ENCODE measurements around the gene ARMC7.
"Not testable (repeated sequence)": the region's sequence is repeated elsewhere in the genome, so short reads cannot be mapped to it uniquely, and the experiment has no call there.

The ARMC7 gene

DNA sequence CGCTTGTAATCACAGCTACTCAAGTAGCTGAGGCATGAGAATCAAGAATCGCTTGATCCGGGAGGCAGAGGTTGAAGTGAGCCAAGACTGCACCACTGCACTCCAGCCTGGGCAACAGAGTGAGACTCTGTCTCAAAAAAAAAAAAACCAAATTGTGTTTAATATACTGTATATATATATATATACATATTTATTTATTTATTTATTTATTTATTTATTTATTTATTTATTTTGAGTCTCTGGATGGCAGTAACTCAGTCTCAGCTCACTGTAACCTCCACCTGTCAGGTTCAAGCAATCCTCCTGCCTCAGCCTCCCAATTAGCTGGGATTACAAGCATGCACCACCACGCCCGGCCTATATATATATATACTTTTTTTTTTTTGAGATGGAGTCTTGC is 36.9 kb upstream of the ARMC7 start:
- not testable (repeated sequence) for H3K27me3 Mint-ChIP-seq; H3K27ac Mint-ChIP-seq; H3K36me3 Mint-ChIP-seq; H3K4me3 Mint-ChIP-seq; H3K4me1 Mint-ChIP-seq (ENCODE audit: low read depth); H3K9me3 Mint-ChIP-seq (ENCODE audit: low read depth)

- no peaks in the 10 kb centered on the region for H3K36me3 Mint-ChIP-seq
- no peaks in the 10 kb centered on the region for H3K27me3 Mint-ChIP-seq
- H3K4me3 Mint-ChIP-seq: no peak overlapping the region
- H3K4me1 Mint-ChIP-seq (ENCODE audit: low read depth): peaks cover 10% of the 10 kb centered on the region
- H3K27ac Mint-ChIP-seq: no peak overlapping the region
- H3K9me3 Mint-ChIP-seq (ENCODE audit: low read depth): no peaks in the 10 kb centered on the region
These were observed 36.1 kb upstream of the ARMC7 start for GRCh38 chr17:75073618-75074047.

DNA sequence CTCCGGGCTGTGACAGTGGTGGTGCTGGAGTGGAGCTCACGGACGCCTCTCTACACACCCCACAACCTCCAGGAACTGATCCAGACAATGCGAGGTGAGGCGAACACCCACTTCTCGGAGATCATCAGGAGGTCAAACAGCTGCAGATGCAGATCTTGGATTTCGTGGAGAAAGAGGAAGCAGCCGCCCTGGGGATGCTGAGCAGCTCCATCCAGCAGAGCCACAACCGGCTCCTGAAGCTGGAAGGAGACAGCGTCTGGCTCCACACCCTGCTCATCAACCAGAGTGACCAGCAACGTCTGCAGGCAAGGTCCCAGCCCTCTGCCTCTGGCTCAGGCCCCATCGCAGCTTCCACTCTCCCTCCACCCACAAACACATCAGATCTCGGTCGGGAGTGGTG is 35.2 kb upstream of the ARMC7 start:
- no peak overlapping the region for H3K4me3 Mint-ChIP-seq

DNA sequence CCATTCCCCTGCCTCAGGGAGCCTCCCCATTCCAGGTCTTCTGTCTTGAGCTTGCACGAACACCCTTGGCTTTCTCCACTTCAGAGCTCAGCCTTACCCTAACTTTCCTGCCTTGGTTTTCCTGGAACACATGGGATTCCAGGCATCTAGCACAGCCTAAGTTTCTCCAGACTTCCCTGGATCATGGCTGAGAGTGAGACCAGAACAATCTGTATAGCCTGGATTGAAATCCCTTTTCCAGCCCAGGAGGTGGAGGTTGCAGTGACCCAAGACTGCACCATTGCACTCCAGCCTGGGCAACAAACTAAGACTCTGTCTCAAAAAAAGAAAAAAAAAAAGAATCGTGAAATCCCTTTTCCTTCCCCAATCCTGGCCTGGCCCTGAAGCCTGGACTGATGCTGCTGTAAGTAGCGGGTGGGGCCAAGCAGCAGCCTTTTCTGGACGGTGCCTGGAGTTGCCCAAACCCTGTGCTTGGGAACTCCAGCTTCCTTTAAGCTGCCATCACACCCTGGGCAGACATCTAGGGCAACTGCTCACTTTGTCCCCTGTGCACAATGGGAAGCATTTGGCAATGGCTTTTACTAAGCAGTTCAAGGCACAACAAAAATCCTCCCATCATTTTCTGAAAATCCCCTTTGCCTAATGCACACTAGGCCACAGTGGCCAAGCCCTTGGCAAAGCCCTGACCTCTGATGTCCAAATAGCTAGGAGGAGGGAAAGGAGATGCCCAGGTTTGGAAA is 34.0 kb upstream of the ARMC7 start:
- H3K36me3 Mint-ChIP-seq: no peaks in the 10 kb centered on the region
- no peaks in the 10 kb centered on the region for H3K9me3 Mint-ChIP-seq (ENCODE audit: low read depth)
- peaks cover 9% of the 10 kb centered on the region for H3K4me1 Mint-ChIP-seq (ENCODE audit: low read depth)
- no peak overlapping the region for H3K27ac Mint-ChIP-seq
- no peak overlapping the region for H3K4me3 Mint-ChIP-seq
- H3K27me3 Mint-ChIP-seq: no peaks in the 10 kb centered on the region

More for the DNA sequence above, 35.2 kb upstream of the ARMC7 start:
- H3K27ac Mint-ChIP-seq: no peak overlapping the region
- H3K36me3 Mint-ChIP-seq: no peaks in the 10 kb centered on the region
- no peaks in the 10 kb centered on the region for H3K9me3 Mint-ChIP-seq (ENCODE audit: low read depth)
- no peaks in the 10 kb centered on the region for H3K27me3 Mint-ChIP-seq
- peaks cover 7% of the 10 kb centered on the region for H3K4me1 Mint-ChIP-seq (ENCODE audit: low read depth)

GRCh38 chr17:75077072-75077495 is 32.7 kb upstream of the ARMC7 start:
- Mint-ChIP-seq H3K27me3 (no peaks in the 10 kb centered on the region), H3K4me3 (peak overlapping the region; percentile 69), H3K27ac (no peak overlapping the region), H3K36me3 (no peaks in the 10 kb centered on the region), H3K9me3 (ENCODE audit: low read depth) (no peaks in the 10 kb centered on the region), H3K4me1 (ENCODE audit: low read depth) (peaks cover 9% of the 10 kb centered on the region)

DNA sequence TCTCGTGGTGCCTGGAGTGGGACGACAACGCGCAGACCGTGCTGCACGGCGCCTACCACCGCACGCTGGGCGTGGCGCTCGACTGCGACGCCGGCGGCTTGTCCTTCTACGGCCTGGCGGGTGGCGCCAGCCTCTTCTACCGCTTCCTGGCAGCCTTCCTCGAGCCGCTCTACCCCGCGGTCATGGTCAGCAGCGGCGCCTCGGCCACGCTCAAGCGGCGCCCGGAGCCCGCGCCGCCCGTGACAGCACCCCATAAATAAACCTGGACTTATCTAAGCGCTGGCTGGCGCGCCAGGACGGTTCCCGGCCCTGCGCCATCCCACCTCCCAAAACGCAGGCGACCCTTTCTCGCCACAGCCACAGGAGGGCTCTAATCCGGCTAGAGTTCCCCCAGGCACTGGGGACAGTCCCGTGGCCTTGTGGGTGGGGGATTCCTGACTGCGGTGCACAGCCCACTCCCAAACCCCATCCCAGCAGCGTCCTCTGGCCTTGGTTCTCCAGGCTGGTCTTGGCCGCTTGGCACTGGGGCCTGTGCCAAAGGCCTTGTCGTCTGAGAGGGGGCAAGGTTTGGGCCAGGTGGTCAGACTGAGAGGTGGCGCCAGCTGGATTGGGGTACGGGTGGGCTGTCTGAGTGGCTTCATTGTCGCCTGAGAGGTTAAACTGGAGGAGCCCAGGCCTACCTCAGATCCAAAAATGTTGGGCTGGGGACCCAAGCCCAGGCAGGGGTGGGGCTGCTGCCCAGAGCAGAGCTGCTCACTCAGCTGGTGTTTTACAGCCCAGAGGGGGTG is 32.1 kb upstream of the ARMC7 start:
- no peaks in the 10 kb centered on the region for H3K9me3 Mint-ChIP-seq (ENCODE audit: low read depth)
- H3K4me3 Mint-ChIP-seq: peak overlapping the region; percentile 69
- no peaks in the 10 kb centered on the region for H3K36me3 Mint-ChIP-seq
- H3K27ac Mint-ChIP-seq: no peak overlapping the region
- no peaks in the 10 kb centered on the region for H3K27me3 Mint-ChIP-seq
- peaks cover 12% of the 10 kb centered on the region for H3K4me1 Mint-ChIP-seq (ENCODE audit: low read depth)

GRCh38 chr17:75078284-75079022 is 31.3 kb upstream of the ARMC7 start:
- Mint-ChIP-seq H3K4me1 (ENCODE audit: low read depth) (peaks cover 13% of the 10 kb centered on the region), H3K27ac (no peak overlapping the region), H3K4me3 (no peak overlapping the region), H3K9me3 (ENCODE audit: low read depth) (no peaks in the 10 kb centered on the region), H3K27me3 (no peaks in the 10 kb centered on the region), H3K36me3 (no peaks in the 10 kb centered on the region)

GRCh38 chr17:75079023-75079373 is 30.8 kb upstream of the ARMC7 start:
- Mint-ChIP-seq H3K4me3 (no peak overlapping the region), H3K36me3 (no peaks in the 10 kb centered on the region), H3K9me3 (ENCODE audit: low read depth) (no peaks in the 10 kb centered on the region), H3K4me1 (ENCODE audit: low read depth) (peaks cover 17% of the 10 kb centered on the region), H3K27me3 (no peaks in the 10 kb centered on the region), H3K27ac (no peak overlapping the region)

GRCh38 chr17:75081611-75082540 is 27.9 kb upstream of the ARMC7 start:
- Mint-ChIP-seq H3K36me3 (no peaks in the 10 kb centered on the region), H3K4me3 (no peak overlapping the region), H3K27me3 (no peaks in the 10 kb centered on the region), H3K4me1 (ENCODE audit: low read depth) (peaks cover 28% of the 10 kb centered on the region), H3K27ac (no peak overlapping the region), H3K9me3 (ENCODE audit: low read depth) (no peaks in the 10 kb centered on the region)

DNA sequence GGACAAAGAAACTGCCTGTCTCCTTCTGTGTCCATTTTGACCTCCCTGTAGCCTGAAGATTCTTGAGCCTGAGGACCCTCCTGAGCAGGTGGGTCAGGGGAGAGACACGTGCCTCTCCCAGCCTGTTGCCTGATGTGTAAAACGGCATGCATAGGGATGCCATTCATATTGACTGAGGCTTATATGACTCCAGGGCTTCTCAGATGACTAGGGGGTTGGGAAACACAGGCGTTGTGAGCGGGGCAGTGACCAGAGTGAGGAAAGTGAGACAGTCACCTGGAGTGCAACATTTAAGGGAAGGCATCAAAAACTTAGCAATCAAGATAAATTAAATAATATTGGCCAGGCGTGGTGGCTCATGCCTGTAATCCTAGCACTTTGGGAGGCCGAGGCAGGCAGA is 27.1 kb upstream of the ARMC7 start:
- Mint-ChIP-seq H3K36me3 (no peaks in the 10 kb centered on the region), H3K27me3 (no peaks in the 10 kb centered on the region), H3K4me3 (no peak overlapping the region), H3K4me1 (ENCODE audit: low read depth) (peaks cover 28% of the 10 kb centered on the region), H3K27ac (no peak overlapping the region), H3K9me3 (ENCODE audit: low read depth) (no peaks in the 10 kb centered on the region)

DNA sequence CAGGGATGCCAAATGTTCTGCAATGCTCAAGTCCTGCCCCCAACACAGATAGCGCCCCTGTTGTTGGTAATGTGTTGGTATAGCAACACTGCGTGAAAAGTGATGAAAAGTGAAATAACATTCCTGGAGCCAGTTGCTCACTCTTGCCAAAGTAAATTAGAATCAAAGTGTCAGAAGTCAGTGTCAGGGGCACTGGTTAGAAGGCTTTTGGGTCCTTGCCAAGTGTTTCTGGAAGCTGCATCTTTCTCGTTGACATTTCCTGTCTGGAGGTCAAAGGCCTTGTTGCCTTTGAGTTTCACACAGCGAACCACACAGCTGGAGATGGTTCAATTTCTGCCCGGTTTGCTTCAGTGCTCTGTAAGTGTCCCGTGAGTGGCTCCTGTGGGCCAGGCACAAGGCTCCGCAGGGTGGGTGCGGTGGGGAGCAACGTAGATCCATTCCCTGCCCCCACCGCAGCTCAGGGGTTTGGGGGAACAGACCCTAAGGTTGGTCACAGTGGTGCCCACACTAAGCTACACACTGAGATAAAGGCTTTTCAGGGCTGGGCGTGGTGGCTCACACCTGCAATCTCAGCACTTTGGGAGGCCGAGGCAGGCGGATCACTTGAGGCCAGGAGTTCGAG is 25.6 kb upstream of the ARMC7 start:
- H3K9me3 Mint-ChIP-seq (ENCODE audit: low read depth): no peaks in the 10 kb centered on the region
- H3K4me1 Mint-ChIP-seq (ENCODE audit: low read depth): peaks cover 34% of the 10 kb centered on the region
- no peaks in the 10 kb centered on the region for H3K36me3 Mint-ChIP-seq
- H3K27ac Mint-ChIP-seq: peak overlapping the region; percentile 46
- H3K27me3 Mint-ChIP-seq: no peaks in the 10 kb centered on the region
- H3K4me3 Mint-ChIP-seq: no peak overlapping the region

DNA sequence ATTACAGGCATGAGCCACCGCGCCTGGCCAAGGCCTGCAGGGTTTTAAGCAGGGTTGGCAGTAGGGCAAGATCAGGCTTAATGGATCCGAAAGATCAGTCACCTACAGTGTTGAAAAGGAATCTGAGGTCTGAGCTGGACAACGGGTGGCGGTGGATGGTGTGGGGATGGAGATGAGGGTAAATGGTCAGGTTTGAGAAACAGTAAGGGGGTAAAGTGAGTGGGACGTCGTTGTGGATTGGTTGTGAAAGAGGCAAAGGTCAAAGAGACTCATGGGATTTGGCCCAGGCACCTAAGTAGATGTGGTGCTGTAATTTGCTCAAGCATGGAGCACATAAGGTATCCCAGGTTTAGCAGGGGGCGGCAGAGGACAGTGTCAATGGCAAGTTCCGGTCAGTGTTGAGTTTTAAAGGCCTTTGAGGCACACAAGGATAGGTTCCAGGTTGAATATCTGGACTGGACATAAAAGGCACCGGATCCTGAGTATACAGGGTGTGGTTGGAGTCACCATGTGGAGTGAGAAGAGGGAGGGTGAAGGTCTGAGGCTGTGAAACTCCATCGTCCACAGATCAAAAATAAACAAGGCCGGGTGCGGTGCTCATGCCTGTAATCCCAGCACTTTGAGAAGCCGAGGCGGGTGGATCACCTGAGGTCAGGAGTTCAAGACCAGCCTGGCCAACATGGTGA is 23.1 kb upstream of the ARMC7 start:
- peak overlapping the region; percentile 23 for H3K27ac Mint-ChIP-seq
- H3K4me1 Mint-ChIP-seq (ENCODE audit: low read depth): peaks cover 46% of the 10 kb centered on the region
- no peaks in the 10 kb centered on the region for H3K9me3 Mint-ChIP-seq (ENCODE audit: low read depth)
- H3K27me3 Mint-ChIP-seq: no peaks in the 10 kb centered on the region
- peak overlapping the region; percentile 75 for H3K4me3 Mint-ChIP-seq
- H3K36me3 Mint-ChIP-seq: no peaks in the 10 kb centered on the region

- H3K27ac Mint-ChIP-seq: no peak overlapping the region
- H3K36me3 Mint-ChIP-seq: no peaks in the 10 kb centered on the region
- no peaks in the 10 kb centered on the region for H3K9me3 Mint-ChIP-seq (ENCODE audit: low read depth)
- H3K4me3 Mint-ChIP-seq: peak overlapping the region; percentile 75
- H3K27me3 Mint-ChIP-seq: no peaks in the 10 kb centered on the region
- H3K4me1 Mint-ChIP-seq (ENCODE audit: low read depth): peaks cover 46% of the 10 kb centered on the region
These were observed 22.6 kb upstream of the ARMC7 start for GRCh38 chr17:75087182-75087557.

All from activated naive CD8-positive, alpha-beta T cell (primary cell).